Measurements from ENCODE around the gene ADGB.

The ADGB gene

DNA sequence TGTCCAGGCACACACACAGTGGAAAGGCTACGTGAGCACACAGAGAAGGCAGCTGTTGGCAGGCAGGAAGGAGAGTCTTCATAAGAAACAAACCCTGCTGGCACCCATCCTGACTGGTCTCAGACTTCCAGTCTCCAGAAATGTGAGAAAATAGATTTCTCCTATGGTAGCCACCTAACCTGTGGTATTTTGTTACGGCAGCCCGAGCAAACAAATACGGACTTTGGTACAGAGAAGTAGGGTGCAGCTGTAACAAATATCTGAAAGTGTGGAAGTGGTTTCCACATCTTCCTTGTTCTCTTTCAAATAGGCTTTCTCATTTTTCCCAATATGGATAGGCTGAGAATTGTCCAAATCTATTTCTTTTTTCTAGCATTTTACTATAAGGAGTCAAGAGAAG lies 94.6 kb downstream of the ADGB start:
- Histone ChIP-seq H2AK5ac (ENCODE audit: low read length) (no peak overlapping the region), H3K9me3 (ENCODE audit: insufficient read depth, low read depth, low read length) (no peaks in the 10 kb centered on the region), H3K23ac (ENCODE audit: low read length) (peak overlapping the region; percentile 80), H2BK5ac (ENCODE audit: low read depth, low read length, poor library complexity) (no peak overlapping the region), H4K91ac (ENCODE audit: low read depth, low read length) (no peak overlapping the region), H2AFZ (ENCODE audit: insufficient read depth, low read length, poor library complexity) (no peak overlapping the region), H3K4me1 (ENCODE audit: control insufficient read depth in 1 of 2, insufficient read depth in 2 of 2, low read length in 2 of 2) (no peaks in the 10 kb centered on the region), H3K4me3 (ENCODE audit: low read depth, low read length) (no peak overlapping the region), H4K8ac (ENCODE audit: low read depth, low read length) (no peak overlapping the region), H4K12ac (ENCODE audit: low read depth, low read length) (no peak overlapping the region), H2BK120ac (ENCODE audit: insufficient read depth, low read length, poor library complexity) (no peak overlapping the region), H3K4ac (ENCODE audit: low read depth, low read length) (no peak overlapping the region), H3K14ac (ENCODE audit: low read length) (no peak overlapping the region), H2BK12ac (ENCODE audit: low read length) (no peak overlapping the region), H3K4me2 (ENCODE audit: low read length) (no peak overlapping the region), H3K27me3 (ENCODE audit: insufficient read depth, low read length) (no peaks in the 10 kb centered on the region), H3K27ac (ENCODE audit: low read depth, low read length) (no peak overlapping the region), H3K18ac (ENCODE audit: low read length) (no peak overlapping the region), H3K79me2 (ENCODE audit: control insufficient read depth, insufficient read depth, low read length, poor library complexity) (no peaks in the 10 kb centered on the region), H3K9ac (ENCODE audit: low read length) (no peak overlapping the region), H3K36me3 (ENCODE audit: control insufficient read depth in 1 of 2, insufficient read depth in 2 of 2, low read length in 2 of 2) (no peaks in the 10 kb centered on the region), H3K79me1 (ENCODE audit: low read length) (no peaks in the 10 kb centered on the region)
- no CpG with 5 or more reads among the region's 4 CpGs for WGBS (ENCODE audit: extremely low coverage, insufficient coverage, insufficient read length)
- no peak for DNase-seq

DNA sequence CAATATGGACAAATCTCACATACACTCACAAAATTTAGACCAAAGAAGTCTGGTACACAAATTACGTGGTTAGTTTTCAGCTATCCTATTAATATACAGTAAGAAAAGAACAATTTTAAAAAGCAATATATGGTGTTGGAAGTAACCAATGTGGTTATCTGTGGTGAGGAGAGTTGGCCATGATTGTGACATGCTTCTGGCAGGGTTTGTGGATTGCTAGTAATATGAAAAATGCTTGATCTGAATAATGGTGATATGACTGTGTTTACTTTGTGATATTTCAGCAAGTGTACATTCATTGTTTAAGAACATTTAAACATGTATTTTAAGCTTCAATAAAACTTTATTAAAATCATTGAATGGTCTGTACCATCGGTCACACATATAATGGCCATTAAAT lies 99.1 kb downstream of the ADGB start:
- no peak overlapping the region for H3K18ac ChIP-seq (ENCODE audit: low read length)
- H3K14ac ChIP-seq (ENCODE audit: low read length), result no peak overlapping the region
- H2AFZ ChIP-seq (ENCODE audit: insufficient read depth, low read length, poor library complexity), result no peak overlapping the region
- H4K8ac ChIP-seq (ENCODE audit: low read depth, low read length), result no peak overlapping the region
- no peak for DNase-seq
- no peaks in the 10 kb centered on the region for H3K79me2 ChIP-seq (ENCODE audit: control insufficient read depth, insufficient read depth, low read length, poor library complexity)
- H4K91ac ChIP-seq (ENCODE audit: low read depth, low read length), result no peak overlapping the region
- no peak overlapping the region for H2AK5ac ChIP-seq (ENCODE audit: low read length)
- H3K27me3 ChIP-seq (ENCODE audit: insufficient read depth, low read length), result no peaks in the 10 kb centered on the region
- no peak overlapping the region for H3K4me3 ChIP-seq (ENCODE audit: low read depth, low read length)
- no peak overlapping the region for H2BK5ac ChIP-seq (ENCODE audit: low read depth, low read length, poor library complexity)
- H3K9me3 ChIP-seq (ENCODE audit: insufficient read depth, low read depth, low read length), result no peaks in the 10 kb centered on the region
- no peak overlapping the region for H3K4ac ChIP-seq (ENCODE audit: low read depth, low read length)
- no peak overlapping the region for H2BK12ac ChIP-seq (ENCODE audit: low read length)
- H3K27ac ChIP-seq (ENCODE audit: low read depth, low read length), result no peak overlapping the region
- no peaks in the 10 kb centered on the region for H3K79me1 ChIP-seq (ENCODE audit: low read length)
- H3K23ac ChIP-seq (ENCODE audit: low read length), result no peak overlapping the region
- H2BK120ac ChIP-seq (ENCODE audit: insufficient read depth, low read length, poor library complexity), result no peak overlapping the region
- no peak overlapping the region for H3K4me2 ChIP-seq (ENCODE audit: low read length)
- H3K9ac ChIP-seq (ENCODE audit: low read length), result no peak overlapping the region
- no CpG with 5 or more reads among the region's 2 CpGs for WGBS (ENCODE audit: extremely low coverage, insufficient coverage, insufficient read length)
- H3K4me1 ChIP-seq (ENCODE audit: control insufficient read depth in 1 of 2, insufficient read depth in 2 of 2, low read length in 2 of 2), result no peaks in the 10 kb centered on the region
- H4K12ac ChIP-seq (ENCODE audit: low read depth, low read length), result no peak overlapping the region
- H3K36me3 ChIP-seq (ENCODE audit: control insufficient read depth in 1 of 2, insufficient read depth in 2 of 2, low read length in 2 of 2), result no peaks in the 10 kb centered on the region

DNA sequence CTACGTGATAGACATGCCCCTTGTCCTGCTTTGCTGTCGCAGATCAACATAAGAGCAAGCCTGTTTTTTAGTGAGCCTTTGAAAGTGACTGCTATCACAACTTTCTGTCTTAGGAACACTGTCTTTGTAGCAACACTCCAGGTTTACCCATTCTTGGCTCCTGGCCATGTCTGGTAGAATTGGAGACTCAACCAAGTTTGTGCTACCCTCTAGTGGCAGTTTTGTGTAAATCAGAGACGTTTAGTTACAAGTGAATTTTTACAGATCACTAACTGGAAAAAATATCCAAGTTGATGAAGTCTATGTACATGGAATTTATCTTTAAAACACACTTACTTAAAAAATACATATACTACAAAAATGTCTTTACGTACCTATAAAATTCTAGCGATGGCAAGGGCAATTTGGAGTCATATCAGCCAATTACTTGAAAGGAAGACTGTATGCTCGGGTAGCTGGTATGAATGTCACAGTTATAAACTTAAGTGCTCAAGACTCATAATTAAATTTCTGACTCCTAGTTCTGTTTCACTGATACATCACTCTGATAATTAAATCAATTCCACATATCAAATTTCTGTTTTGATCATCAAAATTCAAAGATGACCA lies 101.4 kb downstream of the ADGB start:
- Histone ChIP-seq H3K18ac (ENCODE audit: low read length) (no peak overlapping the region), H2AK5ac (ENCODE audit: low read length) (no peak overlapping the region), H2AFZ (ENCODE audit: insufficient read depth, low read length, poor library complexity) (no peak overlapping the region), H4K8ac (ENCODE audit: low read depth, low read length) (no peak overlapping the region), H2BK120ac (ENCODE audit: insufficient read depth, low read length, poor library complexity) (no peak overlapping the region), H3K14ac (ENCODE audit: low read length) (no peak overlapping the region), H4K91ac (ENCODE audit: low read depth, low read length) (no peak overlapping the region), H3K9ac (ENCODE audit: low read length) (no peak overlapping the region), H3K4me2 (ENCODE audit: low read length) (no peak overlapping the region), H2BK12ac (ENCODE audit: low read length) (no peak overlapping the region), H3K4ac (ENCODE audit: low read depth, low read length) (no peak overlapping the region), H3K27me3 (ENCODE audit: insufficient read depth, low read length) (no peaks in the 10 kb centered on the region), H3K79me2 (ENCODE audit: control insufficient read depth, insufficient read depth, low read length, poor library complexity) (no peaks in the 10 kb centered on the region), H4K12ac (ENCODE audit: low read depth, low read length) (no peak overlapping the region), H3K9me3 (ENCODE audit: insufficient read depth, low read depth, low read length) (no peaks in the 10 kb centered on the region), H3K36me3 (ENCODE audit: control insufficient read depth in 1 of 2, insufficient read depth in 2 of 2, low read length in 2 of 2) (no peaks in the 10 kb centered on the region), H3K4me3 (ENCODE audit: low read depth, low read length) (no peak overlapping the region), H3K27ac (ENCODE audit: low read depth, low read length) (no peak overlapping the region), H3K23ac (ENCODE audit: low read length) (no peak overlapping the region), H3K79me1 (ENCODE audit: low read length) (no peaks in the 10 kb centered on the region), H3K4me1 (ENCODE audit: control insufficient read depth in 1 of 2, insufficient read depth in 2 of 2, low read length in 2 of 2) (no peaks in the 10 kb centered on the region), H2BK5ac (ENCODE audit: low read depth, low read length, poor library complexity) (no peak overlapping the region)
- DNase-seq, result peak; percentile 43 to 92
- WGBS (ENCODE audit: extremely low coverage, insufficient coverage, insufficient read length), result no CpG with 5 or more reads among the region's 6 CpGs

DNA sequence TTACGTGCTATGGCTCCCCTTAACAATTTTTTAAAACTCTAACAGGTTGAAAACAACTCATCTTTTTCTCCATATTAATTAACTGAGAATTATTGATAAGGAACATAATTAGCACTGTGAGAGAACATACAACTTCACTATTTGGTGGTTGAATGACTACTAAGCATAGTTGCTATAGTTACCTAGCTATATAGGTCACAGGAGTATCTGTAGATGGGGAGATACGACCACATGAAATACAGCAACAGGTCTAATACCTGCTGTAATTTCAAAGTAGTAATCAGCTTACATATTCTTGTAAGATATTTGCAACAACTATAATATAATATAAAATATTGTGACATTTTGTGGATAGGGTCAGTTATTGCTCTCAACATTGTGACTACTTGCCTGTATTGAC lies 102.9 kb downstream of the ADGB start:
- no peak overlapping the region for H2AFZ ChIP-seq (ENCODE audit: insufficient read depth, low read length, poor library complexity)
- no peak overlapping the region for H4K8ac ChIP-seq (ENCODE audit: low read depth, low read length)
- no peak overlapping the region for H3K4ac ChIP-seq (ENCODE audit: low read depth, low read length)
- H3K9me3 ChIP-seq (ENCODE audit: insufficient read depth, low read depth, low read length), result no peaks in the 10 kb centered on the region
- no peak overlapping the region for H3K14ac ChIP-seq (ENCODE audit: low read length)
- no peaks in the 10 kb centered on the region for H3K36me3 ChIP-seq (ENCODE audit: control insufficient read depth in 1 of 2, insufficient read depth in 2 of 2, low read length in 2 of 2)
- no peak overlapping the region for H3K27ac ChIP-seq (ENCODE audit: low read depth, low read length)
- no peak overlapping the region for H4K91ac ChIP-seq (ENCODE audit: low read depth, low read length)
- H2AK5ac ChIP-seq (ENCODE audit: low read length), result no peak overlapping the region
- no peak overlapping the region for H3K18ac ChIP-seq (ENCODE audit: low read length)
- no peaks in the 10 kb centered on the region for H3K79me1 ChIP-seq (ENCODE audit: low read length)
- no peak overlapping the region for H2BK5ac ChIP-seq (ENCODE audit: low read depth, low read length, poor library complexity)
- H4K12ac ChIP-seq (ENCODE audit: low read depth, low read length), result no peak overlapping the region
- DNase-seq, result no peak
- H3K4me3 ChIP-seq (ENCODE audit: low read depth, low read length), result no peak overlapping the region
- no peak overlapping the region for H2BK120ac ChIP-seq (ENCODE audit: insufficient read depth, low read length, poor library complexity)
- no peak overlapping the region for H3K9ac ChIP-seq (ENCODE audit: low read length)
- no peak overlapping the region for H3K23ac ChIP-seq (ENCODE audit: low read length)
- WGBS (ENCODE audit: extremely low coverage, insufficient coverage, insufficient read length), result no CpG with 5 or more reads among the region's 2 CpGs
- H3K4me1 ChIP-seq (ENCODE audit: control insufficient read depth in 1 of 2, insufficient read depth in 2 of 2, low read length in 2 of 2), result no peaks in the 10 kb centered on the region
- H3K79me2 ChIP-seq (ENCODE audit: control insufficient read depth, insufficient read depth, low read length, poor library complexity), result no peaks in the 10 kb centered on the region
- H3K4me2 ChIP-seq (ENCODE audit: low read length), result no peak overlapping the region
- H3K27me3 ChIP-seq (ENCODE audit: insufficient read depth, low read length), result no peaks in the 10 kb centered on the region
- H2BK12ac ChIP-seq (ENCODE audit: low read length), result no peak overlapping the region

Measured in trophoblast cell (in vitro differentiated cells and primary cell).